DOHH2 (cell line): Measurements from ENCODE around the gene SLC6A1.
"Not testable (repeated sequence)": the region's sequence is repeated elsewhere in the genome, so short reads cannot be mapped to it uniquely, and the experiment has no call there.

Source experiments
- H3F3A ChIP-seq: fragments of 200-600 bp; sonication (generic), shearing (Covaris generic); 2 replicates; pipeline ENCODE4 v1.6.0; 2016; ENCODE audit warnings: antibody characterized with exemption, mild to moderate bottlenecking; ENCODE audit not compliant: control insufficient read depth, insufficient read depth
- H3K27ac ChIP-seq: fragments of 200-600 bp; sonication (generic); 2 replicates; pipeline ENCODE4 v1.5.1; 2014; ENCODE audit warnings: low read depth, mild to moderate bottlenecking, low read length, moderate library complexity
- H3K27me3 ChIP-seq: fragments of 200-600 bp; sonication (generic); 2 replicates; pipeline ENCODE4 v1.6.1; 2014; ENCODE audit warnings: mild to moderate bottlenecking, low read length, mixed read lengths; ENCODE audit not compliant: control insufficient read depth
- H3K36me3 ChIP-seq: fragments of 200-600 bp; sonication (generic); 2 replicates; pipeline ENCODE4 v1.6.1; 2014; ENCODE audit warnings: mild to moderate bottlenecking, low read length, moderate library complexity, mixed read lengths; ENCODE audit not compliant: control insufficient read depth
- H3K4me1 ChIP-seq: fragments of 200-600 bp; sonication (generic); 2 replicates; pipeline ENCODE4 v1.6.1; 2014; ENCODE audit warnings: mild to moderate bottlenecking, low read length, mixed read lengths; ENCODE audit not compliant: control insufficient read depth
- H3K4me2 ChIP-seq: fragments of 200-600 bp; sonication (generic); 2 replicates; pipeline ENCODE4 v1.6.0; 2014; ENCODE audit warnings: mild to moderate bottlenecking, low read length, moderate library complexity
- H3K4me3 ChIP-seq: fragments of 200-600 bp; sonication (generic); 2 replicates; pipeline ENCODE4 v1.5.1; 2014; ENCODE audit warnings: mild to moderate bottlenecking, low read length, mixed read lengths
- H3K79me2 ChIP-seq: fragments of 200-600 bp; sonication (generic); 2 replicates; pipeline ENCODE4 v1.6.1; 2014; ENCODE audit warnings: mild to moderate bottlenecking, low read length, mixed read lengths; ENCODE audit not compliant: control insufficient read depth
- H3K9me2 ChIP-seq: fragments of 200-600 bp; sonication (generic); replicated peaks from 2 replicates; pipeline ENCODE4 v1.6.1; 2014; ENCODE audit warnings: mild to moderate bottlenecking, low read length, mixed read lengths; ENCODE audit not compliant: control insufficient read depth
- H3K9me3 ChIP-seq: fragments of 200-600 bp; sonication (generic); 2 replicates; pipeline ENCODE4 v1.6.1; 2014; ENCODE audit warnings: antibody characterized with exemption, low read length, mixed read lengths; ENCODE audit not compliant: control insufficient read depth, insufficient read depth
- H4K20me1 ChIP-seq: fragments of 200-600 bp; sonication (generic); 2 replicates; pipeline ENCODE4 v1.6.0; 2014; ENCODE audit warnings: low read depth, mild to moderate bottlenecking, antibody characterized with exemption, low read length, moderate library complexity; ENCODE audit not compliant: control insufficient read depth, insufficient read depth
- EZH2phosphoT487 ChIP-seq: fragments of 200-600 bp; sonication (generic); IDR thresholded peaks from 2 replicates; pipeline ENCODE4 v1.6.1; 2017; ENCODE audit warnings: borderline replicate concordance, mild to moderate bottlenecking, antibody characterized with exemption, low read length, moderate library complexity, mixed read lengths
- TF ChIP-seq, protein P1 (sequence below): fragments of 200-600 bp; sonication (generic); IDR thresholded peaks from one replicate; pipeline ENCODE4 v1.5.1; 2014; ENCODE audit warnings: antibody characterized with exemption, mild to moderate bottlenecking, low read depth, low read length; ENCODE audit not compliant: poor library complexity, severe bottlenecking

The SLC6A1 gene

DNA sequence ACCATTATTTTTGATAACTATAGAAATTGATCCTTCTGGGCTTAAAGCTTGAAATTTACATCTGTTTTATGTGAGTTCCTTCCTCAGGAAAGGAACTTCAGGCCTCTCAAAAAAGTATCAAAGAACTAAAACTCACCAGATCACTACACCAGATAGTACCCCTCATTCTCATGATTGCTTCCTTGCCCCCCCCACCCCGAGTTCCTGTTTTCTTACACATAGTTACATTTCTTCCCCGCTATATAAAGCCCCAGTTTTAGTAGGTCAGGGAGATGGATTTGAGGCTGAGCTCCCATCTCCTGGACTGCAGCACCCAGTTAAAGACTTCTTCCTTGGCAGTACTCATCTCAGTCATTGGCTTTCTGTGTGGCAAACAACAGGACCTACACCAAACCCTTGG is 81.5 kb downstream of the SLC6A1 start:
- Histone ChIP-seq H3K9me3 (no peaks in the 10 kb centered on the region), H3K4me3 (no peak overlapping the region), H3F3A (no peaks in the 10 kb centered on the region), H3K36me3 (no peaks in the 10 kb centered on the region), H3K4me2 (no peak overlapping the region), H4K20me1 (no peaks in the 10 kb centered on the region), H3K79me2 (no peaks in the 10 kb centered on the region), H3K4me1 (no peaks in the 10 kb centered on the region), H3K27me3 (no peaks in the 10 kb centered on the region), H3K9me2 (no peaks in the 10 kb centered on the region), H3K27ac (no peak overlapping the region)
- no peak for TF ChIP-seq EZH2phosphoT487
- TF ChIP-seq, protein P1, sequence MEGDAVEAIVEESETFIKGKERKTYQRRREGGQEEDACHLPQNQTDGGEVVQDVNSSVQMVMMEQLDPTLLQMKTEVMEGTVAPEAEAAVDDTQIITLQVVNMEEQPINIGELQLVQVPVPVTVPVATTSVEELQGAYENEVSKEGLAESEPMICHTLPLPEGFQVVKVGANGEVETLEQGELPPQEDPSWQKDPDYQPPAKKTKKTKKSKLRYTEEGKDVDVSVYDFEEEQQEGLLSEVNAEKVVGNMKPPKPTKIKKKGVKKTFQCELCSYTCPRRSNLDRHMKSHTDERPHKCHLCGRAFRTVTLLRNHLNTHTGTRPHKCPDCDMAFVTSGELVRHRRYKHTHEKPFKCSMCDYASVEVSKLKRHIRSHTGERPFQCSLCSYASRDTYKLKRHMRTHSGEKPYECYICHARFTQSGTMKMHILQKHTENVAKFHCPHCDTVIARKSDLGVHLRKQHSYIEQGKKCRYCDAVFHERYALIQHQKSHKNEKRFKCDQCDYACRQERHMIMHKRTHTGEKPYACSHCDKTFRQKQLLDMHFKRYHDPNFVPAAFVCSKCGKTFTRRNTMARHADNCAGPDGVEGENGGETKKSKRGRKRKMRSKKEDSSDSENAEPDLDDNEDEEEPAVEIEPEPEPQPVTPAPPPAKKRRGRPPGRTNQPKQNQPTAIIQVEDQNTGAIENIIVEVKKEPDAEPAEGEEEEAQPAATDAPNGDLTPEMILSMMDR, result no peak

DNA sequence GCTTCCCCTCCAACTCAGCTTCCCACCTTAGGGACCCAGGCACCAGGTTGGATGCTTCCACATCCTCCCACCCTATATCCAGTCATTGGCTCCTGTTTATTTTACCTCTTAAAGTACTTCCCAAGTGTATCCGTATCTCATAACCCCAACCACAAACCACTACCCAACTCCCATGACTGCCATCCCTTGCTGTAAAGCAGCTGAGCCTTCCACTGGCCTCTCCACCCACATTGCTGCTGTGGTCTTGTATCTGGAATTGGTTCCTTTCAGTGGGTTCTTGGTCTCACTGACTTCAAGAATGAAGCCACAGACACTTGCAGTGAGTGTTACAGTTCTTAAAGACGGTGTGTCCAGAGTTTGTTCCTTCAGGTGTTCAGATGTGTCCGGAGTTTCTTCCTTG is 81.9 kb downstream of the SLC6A1 start:
- H3K27ac ChIP-seq, result no peak overlapping the region
- H3K9me3 ChIP-seq, result no peaks in the 10 kb centered on the region
- H3K79me2 ChIP-seq, result no peaks in the 10 kb centered on the region
- H3K36me3 ChIP-seq, result no peaks in the 10 kb centered on the region
- no peaks in the 10 kb centered on the region for H3K9me2 ChIP-seq
- no peaks in the 10 kb centered on the region for H3F3A ChIP-seq
- H4K20me1 ChIP-seq, result no peaks in the 10 kb centered on the region
- H3K4me2 ChIP-seq, result no peak overlapping the region
- H3K4me3 ChIP-seq, result no peak overlapping the region
- no peaks in the 10 kb centered on the region for H3K4me1 ChIP-seq
- no peaks in the 10 kb centered on the region for H3K27me3 ChIP-seq
- no peak for TF ChIP-seq EZH2phosphoT487
- TF ChIP-seq, protein P1, result no peak

DNA sequence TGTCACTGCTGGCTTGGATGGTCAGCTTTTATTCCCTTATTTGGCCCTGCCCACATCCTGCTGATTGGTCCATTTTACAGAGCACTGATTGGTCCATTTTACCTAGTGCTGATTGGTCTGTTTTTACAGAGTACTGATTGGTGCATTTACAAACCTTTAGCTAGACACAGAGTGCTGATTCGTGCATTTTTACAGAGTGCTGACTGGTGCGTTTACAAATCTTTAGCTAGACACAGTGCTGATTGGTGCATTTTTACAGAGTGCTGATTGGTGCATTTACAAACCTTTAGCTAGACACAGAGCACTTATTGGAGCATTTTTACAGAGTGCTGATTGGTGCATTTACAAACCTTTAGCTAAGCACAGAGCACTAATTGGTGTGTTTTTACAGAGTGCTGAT is 82.6 kb downstream of the SLC6A1 start:
- H3K27ac ChIP-seq, H3F3A ChIP-seq, H3K4me3 ChIP-seq, H3K9me2 ChIP-seq, H3K27me3 ChIP-seq, H4K20me1 ChIP-seq, H3K9me3 ChIP-seq, H3K36me3 ChIP-seq, H3K4me2 ChIP-seq, H3K79me2 ChIP-seq, H3K4me1 ChIP-seq: not testable (repeated sequence)

DNA sequence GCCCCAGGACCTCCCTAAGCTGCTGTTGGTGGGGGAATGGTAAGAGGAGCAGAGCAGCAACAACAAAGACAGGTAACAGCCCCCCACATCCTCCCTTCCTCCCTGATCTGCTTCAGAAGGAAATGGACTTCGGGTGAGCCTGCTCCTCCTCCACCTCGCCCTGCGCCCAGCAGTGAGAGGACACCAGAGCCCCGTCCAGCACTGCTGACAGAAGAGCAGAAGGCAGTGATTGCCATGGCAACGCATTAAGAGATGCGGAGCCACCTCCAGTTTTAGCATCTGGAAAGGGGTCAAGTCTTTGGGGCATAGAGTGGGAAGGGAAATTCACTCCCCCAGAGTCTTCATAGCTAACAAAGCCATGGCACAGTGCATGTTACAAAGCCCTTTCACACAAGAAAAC is 84.2 kb downstream of the SLC6A1 start:
- Histone ChIP-seq H3F3A (no peaks in the 10 kb centered on the region), H3K4me2 (no peak overlapping the region)

More for the DNA sequence above, 84.2 kb downstream of the SLC6A1 start:
- H3K27ac ChIP-seq, result no peak overlapping the region
- no peaks in the 10 kb centered on the region for H3K27me3 ChIP-seq
- no peaks in the 10 kb centered on the region for H3K9me2 ChIP-seq
- H3K36me3 ChIP-seq, result no peaks in the 10 kb centered on the region
- no peaks in the 10 kb centered on the region for H4K20me1 ChIP-seq
- H3K4me1 ChIP-seq, result no peaks in the 10 kb centered on the region
- H3K9me3 ChIP-seq, result no peaks in the 10 kb centered on the region
- H3K4me3 ChIP-seq, result no peak overlapping the region
- no peaks in the 10 kb centered on the region for H3K79me2 ChIP-seq
- TF ChIP-seq, protein P1, result no peak
- no peak for TF ChIP-seq EZH2phosphoT487
